ENCODE results near the gene IQCH. TPM values are rescaled to one million over a fixed set of nuclear protein-coding genes. Genes with fewer than 3 reads are reported as not detected.

IQCH gene
- total and polyA plus RNA-seq, 4 donors = 2.4 to 9.0 (median 4.8) TPM

- no peak overlapping the region for H3K27ac ChIP-seq (ENCODE audit: low read depth, low read length)
- H3K9me3 ChIP-seq (ENCODE audit: control insufficient read depth, insufficient read depth, low read length) = no peaks in the 10 kb centered on the region
- no peak for DNase-seq (ENCODE audit: low read depth in 4 of 6, low spot score in 6 of 6)
- no peaks in the 10 kb centered on the region for H3K36me3 ChIP-seq (ENCODE audit: control insufficient read depth, insufficient read depth, low read length)
- WGBS (ENCODE audit: insufficient coverage) = 100% methylated on average over 1 of the region's 2 CpGs
- no peaks in the 10 kb centered on the region for H3K27me3 ChIP-seq (ENCODE audit: control insufficient read depth, insufficient read depth, low read length)
- no peak overlapping the region for H3K4me3 ChIP-seq (ENCODE audit: low read depth, low read length)
- no peaks in the 10 kb centered on the region for H3K4me1 ChIP-seq (ENCODE audit: control insufficient read depth, insufficient read depth, low read length)
These were observed 81.1 kb downstream of the IQCH start for GRCh38 chr15:67335534-67336222.

DNA sequence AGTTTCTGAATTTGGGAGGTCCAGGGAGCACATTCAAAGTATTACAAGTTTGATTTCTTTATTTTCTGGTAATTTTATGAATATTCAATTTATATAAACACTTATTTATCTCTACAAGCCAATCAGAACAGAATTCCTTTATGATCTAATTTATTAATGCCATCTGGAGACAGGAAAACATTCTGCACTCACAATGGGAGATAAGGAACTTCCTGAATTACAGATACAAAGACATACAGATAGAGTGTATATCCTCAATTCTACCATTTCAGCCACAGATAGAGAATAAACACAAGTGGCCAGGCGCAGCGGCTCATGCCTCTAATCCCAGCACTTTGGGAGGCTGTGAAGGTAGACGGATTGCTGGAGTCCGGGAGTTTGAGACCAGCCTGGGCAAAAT, 86.0 kb downstream of the IQCH start:
- no peaks in the 10 kb centered on the region for H3K9me3 ChIP-seq (ENCODE audit: control insufficient read depth, insufficient read depth, low read length)
- H3K27ac ChIP-seq (ENCODE audit: low read depth, low read length) = no peak overlapping the region
- no peaks in the 10 kb centered on the region for H3K36me3 ChIP-seq (ENCODE audit: control insufficient read depth, insufficient read depth, low read length)
- no peaks in the 10 kb centered on the region for H3K27me3 ChIP-seq (ENCODE audit: control insufficient read depth, insufficient read depth, low read length)
- no peak for DNase-seq (ENCODE audit: low read depth in 4 of 6, low spot score in 6 of 6)
- 95% methylated on average over 4 of the region's 4 CpGs for WGBS (ENCODE audit: insufficient coverage)
- H3K4me3 ChIP-seq (ENCODE audit: low read depth, low read length) = no peak overlapping the region
- no peaks in the 10 kb centered on the region for H3K4me1 ChIP-seq (ENCODE audit: control insufficient read depth, insufficient read depth, low read length)

DNA sequence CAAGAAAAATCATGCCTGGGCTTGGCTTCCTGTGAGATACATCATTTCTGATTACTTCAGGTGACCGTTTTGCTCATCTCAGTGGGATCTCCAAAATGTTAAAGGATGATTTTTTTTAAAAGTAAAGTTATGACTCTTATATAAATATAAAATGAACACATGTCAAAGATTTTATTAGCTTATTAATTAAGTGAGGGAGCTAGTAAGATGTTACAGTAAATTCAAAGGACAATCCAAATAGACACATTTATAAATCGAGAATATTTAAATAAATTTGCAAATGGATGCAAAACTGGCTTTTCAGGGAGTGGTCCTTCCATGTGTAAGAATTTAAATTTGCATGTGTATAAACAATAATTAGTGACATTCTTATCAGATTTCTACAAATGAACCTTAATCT, 87.0 kb downstream of the IQCH start:
- WGBS (ENCODE audit: insufficient coverage) = no CpG with 5 or more reads among the region's 2 CpGs
- no peaks in the 10 kb centered on the region for H3K36me3 ChIP-seq (ENCODE audit: control insufficient read depth, insufficient read depth, low read length)
- H3K4me3 ChIP-seq (ENCODE audit: low read depth, low read length) = no peak overlapping the region
- no peak overlapping the region for H3K27ac ChIP-seq (ENCODE audit: low read depth, low read length)
- no peak for DNase-seq (ENCODE audit: low read depth in 4 of 6, low spot score in 6 of 6)
- no peaks in the 10 kb centered on the region for H3K27me3 ChIP-seq (ENCODE audit: control insufficient read depth, insufficient read depth, low read length)
- H3K9me3 ChIP-seq (ENCODE audit: control insufficient read depth, insufficient read depth, low read length) = peaks cover 1% of the 10 kb centered on the region
- H3K4me1 ChIP-seq (ENCODE audit: control insufficient read depth, insufficient read depth, low read length) = no peaks in the 10 kb centered on the region

DNA sequence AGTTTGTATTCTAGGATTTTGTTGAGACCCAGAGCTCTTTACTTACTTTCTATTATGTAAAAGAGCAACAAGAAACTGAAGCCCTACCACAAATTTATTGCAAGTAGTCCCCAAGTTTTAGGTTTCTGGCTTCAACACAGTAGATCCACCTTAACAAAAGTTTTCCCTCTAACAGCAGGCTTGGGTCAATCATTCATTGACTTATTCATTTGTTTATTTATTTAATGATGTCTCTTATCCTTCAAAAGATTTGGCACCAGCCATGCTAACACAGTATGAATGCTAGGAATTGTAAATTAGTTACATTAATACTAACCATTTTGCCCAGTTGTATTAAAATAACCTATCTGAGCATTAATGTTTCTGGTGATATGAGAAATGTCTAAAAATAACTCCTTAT, 88.6 kb downstream of the IQCH start:
- Histone ChIP-seq H3K27me3 (ENCODE audit: control insufficient read depth, insufficient read depth, low read length) (no peaks in the 10 kb centered on the region), H3K9me3 (ENCODE audit: control insufficient read depth, insufficient read depth, low read length) (peaks cover 9% of the 10 kb centered on the region), H3K4me1 (ENCODE audit: control insufficient read depth, insufficient read depth, low read length) (no peaks in the 10 kb centered on the region), H3K36me3 (ENCODE audit: control insufficient read depth, insufficient read depth, low read length) (no peaks in the 10 kb centered on the region), H3K27ac (ENCODE audit: low read depth, low read length) (no peak overlapping the region), H3K4me3 (ENCODE audit: low read depth, low read length) (no peak overlapping the region)
- no peak for DNase-seq (ENCODE audit: low read depth in 4 of 6, low spot score in 6 of 6)

- H3K4me3 ChIP-seq (ENCODE audit: low read depth, low read length) = no peak overlapping the region
- H3K27me3 ChIP-seq (ENCODE audit: control insufficient read depth, insufficient read depth, low read length) = no peaks in the 10 kb centered on the region
- H3K9me3 ChIP-seq (ENCODE audit: control insufficient read depth, insufficient read depth, low read length) = peaks cover 11% of the 10 kb centered on the region
- no peaks in the 10 kb centered on the region for H3K36me3 ChIP-seq (ENCODE audit: control insufficient read depth, insufficient read depth, low read length)
- no peaks in the 10 kb centered on the region for H3K4me1 ChIP-seq (ENCODE audit: control insufficient read depth, insufficient read depth, low read length)
- no peak overlapping the region for H3K27ac ChIP-seq (ENCODE audit: low read depth, low read length)
- DNase-seq (ENCODE audit: low read depth in 4 of 6, low spot score in 6 of 6) = no peak
These were observed 95.0 kb downstream of the IQCH start for GRCh38 chr15:67349634-67350033.

- no peak overlapping the region for H3K4me3 ChIP-seq (ENCODE audit: low read depth, low read length)
- no peaks in the 10 kb centered on the region for H3K27me3 ChIP-seq (ENCODE audit: control insufficient read depth, insufficient read depth, low read length)
- H3K36me3 ChIP-seq (ENCODE audit: control insufficient read depth, insufficient read depth, low read length) = no peaks in the 10 kb centered on the region
- WGBS (ENCODE audit: insufficient coverage) = no CpG with 5 or more reads among the region's 1 CpG
- no peak overlapping the region for H3K27ac ChIP-seq (ENCODE audit: low read depth, low read length)
- H3K4me1 ChIP-seq (ENCODE audit: control insufficient read depth, insufficient read depth, low read length) = no peaks in the 10 kb centered on the region
- H3K9me3 ChIP-seq (ENCODE audit: control insufficient read depth, insufficient read depth, low read length) = peaks cover 11% of the 10 kb centered on the region
- no peak for DNase-seq (ENCODE audit: low read depth in 4 of 6, low spot score in 6 of 6)
These were observed 95.5 kb downstream of the IQCH start for GRCh38 chr15:67350042-67350441.

GRCh38 chr15:67358391-67358790, 103.8 kb downstream of the IQCH start:
- 100% methylated on average over 1 of the region's 5 CpGs for WGBS (ENCODE audit: insufficient coverage)
- Histone ChIP-seq H3K27ac (ENCODE audit: low read depth, low read length) (no peak overlapping the region), H3K4me1 (ENCODE audit: control insufficient read depth, insufficient read depth, low read length) (peaks cover 3% of the 10 kb centered on the region), H3K4me3 (ENCODE audit: low read depth, low read length) (no peak overlapping the region), H3K9me3 (ENCODE audit: control insufficient read depth, insufficient read depth, low read length) (peaks cover 2% of the 10 kb centered on the region), H3K27me3 (ENCODE audit: control insufficient read depth, insufficient read depth, low read length) (no peaks in the 10 kb centered on the region), H3K36me3 (ENCODE audit: control insufficient read depth, insufficient read depth, low read length) (no peaks in the 10 kb centered on the region)
- no peak for DNase-seq (ENCODE audit: low read depth in 4 of 6, low spot score in 6 of 6)

DNA sequence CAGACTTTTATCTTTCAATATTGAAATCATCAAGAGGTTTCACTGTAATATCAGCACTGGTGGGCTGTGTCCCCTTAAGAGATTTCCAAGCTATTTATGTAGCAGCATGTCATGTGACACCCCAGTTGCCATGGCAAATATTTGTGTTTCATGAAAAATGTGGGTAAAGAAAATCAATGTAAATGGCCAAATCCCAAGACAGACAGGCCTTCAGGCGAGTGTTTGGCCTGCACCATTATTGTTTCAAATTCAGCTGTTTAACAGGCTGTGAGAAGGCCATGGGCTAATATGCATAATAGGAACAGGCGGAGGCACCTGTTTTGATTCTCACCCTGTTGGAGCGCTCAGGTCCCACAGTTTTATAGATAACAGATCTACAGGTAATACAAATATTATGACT, 104.2 kb downstream of the IQCH start:
- Histone ChIP-seq H3K9me3 (ENCODE audit: control insufficient read depth, insufficient read depth, low read length) (no peaks in the 10 kb centered on the region), H3K4me3 (ENCODE audit: low read depth, low read length) (no peak overlapping the region), H3K4me1 (ENCODE audit: control insufficient read depth, insufficient read depth, low read length) (peaks cover 3% of the 10 kb centered on the region), H3K27ac (ENCODE audit: low read depth, low read length) (no peak overlapping the region), H3K27me3 (ENCODE audit: control insufficient read depth, insufficient read depth, low read length) (no peaks in the 10 kb centered on the region), H3K36me3 (ENCODE audit: control insufficient read depth, insufficient read depth, low read length) (no peaks in the 10 kb centered on the region)
- peak in 5 of 6 donors; percentile 36 to 90 (median 46) for DNase-seq (ENCODE audit: low read depth in 4 of 6, low spot score in 6 of 6)
- WGBS (ENCODE audit: insufficient coverage) = 50% methylated on average over 1 of the region's 3 CpGs

DNA sequence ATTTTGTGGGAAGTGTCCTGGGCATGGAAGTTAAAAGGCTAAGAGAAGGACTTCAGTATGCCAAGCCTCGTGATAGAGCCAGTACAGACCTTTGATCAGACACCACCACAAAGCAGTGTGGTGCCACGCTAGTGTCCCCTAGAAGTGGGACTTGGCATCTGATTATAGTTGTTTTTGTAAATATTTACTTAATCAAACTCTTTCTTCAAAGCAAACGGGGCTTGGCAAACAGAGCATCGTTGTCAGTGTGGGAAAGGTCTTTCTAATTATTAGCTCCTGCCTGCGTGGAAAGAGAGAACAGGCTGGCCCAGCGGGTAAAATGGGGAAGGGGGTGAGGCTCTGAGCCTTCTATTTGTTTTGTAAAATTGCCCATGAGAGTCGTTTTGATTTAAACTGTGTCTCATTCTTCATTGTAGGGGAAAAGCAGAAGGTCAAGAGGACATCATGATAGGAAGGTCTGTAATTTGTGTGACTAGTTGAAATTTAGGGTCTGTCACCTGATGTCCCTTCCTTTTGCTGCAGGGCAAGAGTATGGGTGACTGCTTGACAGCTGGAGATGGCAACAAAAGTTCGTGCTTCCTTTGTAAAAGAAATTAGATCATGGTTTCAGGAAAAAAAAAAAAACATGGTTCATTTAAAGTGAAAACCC, 105.0 kb downstream of the IQCH start:
- Histone ChIP-seq H3K4me3 (ENCODE audit: low read depth, low read length) (no peak overlapping the region), H3K36me3 (ENCODE audit: control insufficient read depth, insufficient read depth, low read length) (no peaks in the 10 kb centered on the region), H3K27me3 (ENCODE audit: control insufficient read depth, insufficient read depth, low read length) (no peaks in the 10 kb centered on the region), H3K9me3 (ENCODE audit: control insufficient read depth, insufficient read depth, low read length) (no peaks in the 10 kb centered on the region), H3K27ac (ENCODE audit: low read depth, low read length) (no peak overlapping the region), H3K4me1 (ENCODE audit: control insufficient read depth, insufficient read depth, low read length) (peaks cover 3% of the 10 kb centered on the region)
- peak in 2 of 6 donors; percentile 16 to 55 for DNase-seq (ENCODE audit: low read depth in 4 of 6, low spot score in 6 of 6)
- 27% methylated on average over 4 of the region's 8 CpGs for WGBS (ENCODE audit: insufficient coverage)

- DNase-seq (ENCODE audit: low read depth in 4 of 6, low spot score in 6 of 6) = no peak
- Histone ChIP-seq H3K4me1 (ENCODE audit: control insufficient read depth, insufficient read depth, low read length) (peaks cover 3% of the 10 kb centered on the region), H3K4me3 (ENCODE audit: low read depth, low read length) (no peak overlapping the region), H3K9me3 (ENCODE audit: control insufficient read depth, insufficient read depth, low read length) (no peaks in the 10 kb centered on the region), H3K36me3 (ENCODE audit: control insufficient read depth, insufficient read depth, low read length) (no peaks in the 10 kb centered on the region), H3K27ac (ENCODE audit: low read depth, low read length) (no peak overlapping the region), H3K27me3 (ENCODE audit: control insufficient read depth, insufficient read depth, low read length) (no peaks in the 10 kb centered on the region)
- WGBS (ENCODE audit: insufficient coverage) = 90% methylated on average over 2 of the region's 2 CpGs
These were observed 106.5 kb downstream of the IQCH start for GRCh38 chr15:67361100-67361499.

Measured in spinal cord (tissue), 10 donors.